Panc1 (cell line): ENCODE results near the gene DSCAML1. TPM values are rescaled to one million over a fixed set of nuclear protein-coding genes. Genes with fewer than 3 reads are reported as not detected.

ENCODE experiments used
- ATAC-seq: fragments of 200-7000 bp; cut with Tn5 transposase; 2 replicates; pipeline ENCODE4 v1.9.1; 2020; ENCODE audit warnings: mild to moderate bottlenecking, moderate library complexity
- BruUV-seq: library from RNA; stranded (reverse); fragments of 400-500 nt; replicated peaks from 2 replicates; lab custom pipeline; 2021; lab: Mats Ljungman, UMichigan
- CTCF ChIA-PET: fragments of 300-600 bp; sonication (Branson Sonifier 250); formaldehyde crosslinking; loops from one replicate; lab custom pipeline; 2022; ENCODE audit warnings: antibody characterized with exemption; lab: Charles Lee
- POLR2A ChIA-PET: fragments of 300-600 bp; sonication (Branson Sonifier 250); formaldehyde crosslinking; loops from one replicate; lab custom pipeline; 2022; ENCODE audit warnings: antibody characterized with exemption; lab: Charles Lee
- DNase-seq: peaks from one replicate; pipeline ENCODE4 v3.0.0-alpha.2; 2010; ENCODE audit warnings: low read depth, low spot score
- H3K27ac ChIP-seq: 2 replicates; pipeline ENCODE4 v1.5.1; 2011; ENCODE audit warnings: mild to moderate bottlenecking, low read length, inconsistent platforms
- H3K27me3 ChIP-seq: fragments of 200-500 bp; sonication (Bioruptor generic); 2 replicates; pipeline ENCODE4 v1.6.0; 2014; ENCODE audit warnings: low read length, inconsistent platforms; ENCODE audit not compliant: control insufficient read depth, insufficient read depth
- H3K36me3 ChIP-seq: fragments of 200-500 bp; sonication (Bioruptor generic); 2 replicates; pipeline ENCODE4 v1.5.1; 2014; ENCODE audit warnings: inconsistent platforms, mild to moderate bottlenecking, low read length, moderate library complexity; ENCODE audit not compliant: control insufficient read depth, insufficient read depth
- H3K4me1 ChIP-seq: 2 replicates; pipeline ENCODE4 v1.5.1; 2011; ENCODE audit warnings: inconsistent platforms, mild to moderate bottlenecking, low read length, moderate library complexity; ENCODE audit not compliant: control insufficient read depth, insufficient read depth
- H3K4me3 ChIP-seq, 2 experiments: 2 replicates each; pipeline ENCODE4 v1.5.1; 2011 to 2012; ENCODE audit warnings: low read depth in 2 of 2, low read length in 2 of 2, mild to moderate bottlenecking in 2 of 2, inconsistent platforms in 1 of 2, moderate library complexity in 1 of 2
- H3K9me3 ChIP-seq: fragments of 200-500 bp; sonication (Bioruptor generic); 2 replicates; pipeline ENCODE4 v1.5.1; 2014; ENCODE audit warnings: low read depth, mild to moderate bottlenecking, inconsistent platforms, low read length, moderate library complexity; ENCODE audit not compliant: control insufficient read depth, insufficient read depth
- CTCF ChIP-seq: fragments of 450-650 bp; IDR thresholded peaks from 2 replicates; pipeline ENCODE4 v1.5.1; 2017; ENCODE audit warnings: mild to moderate bottlenecking
- POLR2AphosphoS5 ChIP-seq: IDR thresholded peaks from 2 replicates; pipeline ENCODE4 v1.6.1; 2012; ENCODE audit warnings: mild to moderate bottlenecking, low read depth, low read length, moderate library complexity
- REST ChIP-seq, 2 experiments: IDR thresholded peaks; 2 replicates each; pipeline ENCODE4 v1.6.1; 2011 to 2012; ENCODE audit warnings: low read depth in 2 of 2, control low read depth in 1 of 2, low read length in 1 of 2, mild to moderate bottlenecking in 1 of 2, moderate library complexity in 1 of 2; ENCODE audit not compliant: insufficient read depth in 1 of 2
- SIN3A ChIP-seq: IDR thresholded peaks from 2 replicates; pipeline ENCODE4 v1.6.1; 2012; ENCODE audit warnings: low read depth, mild to moderate bottlenecking, low read length, moderate library complexity, borderline replicate concordance; ENCODE audit not compliant: insufficient read depth
- TCF7L2 ChIP-seq: IDR thresholded peaks from 2 replicates; pipeline ENCODE4 v1.6.1; 2011; ENCODE audit warnings: mild to moderate bottlenecking, low read depth, low read length, inconsistent platforms
- in situ Hi-C: cut with HindIII; loops from 2 replicates; pipeline ENCODE4 v1.10.0; 2016; ENCODE audit warnings: low sequenced_read_pairs, low pct_unique_long_range_greater_than_20kb
- intact Hi-C: fragments of 100-400 bp; cut with micrococcal nuclease; formaldehyde crosslinking; loops from one replicate; pipeline ENCODE4 v1.10.0; 2022; ENCODE audit not compliant: unreplicated experiment
- total RNA-seq: library from RNA; stranded (reverse); gene quantifications from one replicate; pipeline ENCODE4 v1.2.1, GENCODE V29; 2021; ENCODE audit not compliant: unreplicated experiment

The DSCAML1 gene
- total RNA-seq, 1 experiment from 2014 or later, result 1.6 TPM

GRCh38 chr11:117789241-117789640 lies 7.8 kb downstream of the DSCAML1 start:
- Histone ChIP-seq H3K4me1 (0 out of 2 replicates have a peak, but pooled peaks cover 4% of the 10 kb centered on the region), H3K36me3 (no peaks in the 10 kb centered on the region), H3K9me3 (no peaks in the 10 kb centered on the region), H3K27ac (no peak overlapping the region), H3K4me3 (no peak overlapping the region), H3K27me3 (peaks cover 14% of the 10 kb centered on the region)
- BruUV-seq, result no TSS peak
- DNase-seq, result no peak
- in situ Hi-C loops, result no loop called here
- CTCF ChIA-PET, result no interaction called here
- POLR2A ChIA-PET, result no interaction called here
- TF ChIP-seq REST (IDR thresholded peaks at IDR 0.05; ENCODE audit: insufficient read depth in 1 of 2, low read depth in 2 of 2, low read length in 1 of 2) (no peak), SIN3A (no peak)
- intact Hi-C loops, result no loop called here
- no peak for ATAC-seq

DNA sequence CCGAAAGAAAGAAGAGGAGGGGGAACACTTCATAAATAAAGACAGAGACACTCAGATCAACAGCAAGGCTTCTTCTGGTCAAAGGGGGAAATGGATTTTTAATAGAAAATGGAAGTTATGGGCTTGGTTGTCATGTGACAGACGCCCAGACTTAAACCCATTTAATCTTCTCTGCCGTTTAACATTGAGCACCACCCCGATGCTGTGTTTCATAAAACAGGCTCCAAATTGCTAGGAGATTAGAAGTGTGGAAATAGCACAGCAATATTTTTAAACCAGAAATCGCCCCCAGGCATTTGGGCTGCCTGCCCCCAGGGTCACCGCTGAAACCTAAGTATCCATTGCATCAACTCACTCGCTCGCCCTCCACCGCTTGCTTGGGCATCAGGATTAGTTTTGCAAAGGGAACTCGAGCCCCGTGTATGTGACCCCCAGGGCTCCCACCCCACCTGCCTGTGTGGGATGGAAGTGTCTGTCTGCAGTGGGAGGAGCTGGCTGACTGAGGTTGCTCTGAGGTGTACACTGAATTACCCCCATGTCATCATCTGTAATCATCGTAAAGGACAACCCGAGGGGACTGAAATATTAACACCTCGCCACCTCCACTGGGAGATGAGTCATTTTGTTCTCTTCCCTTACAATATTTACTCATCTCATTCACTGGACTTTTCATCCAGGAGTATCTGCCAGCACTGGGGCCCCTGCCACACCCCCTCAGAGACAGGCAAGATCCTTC lies 10.7 kb downstream of the DSCAML1 start:
- CTCF ChIA-PET, result no interaction called here
- H3K4me1 ChIP-seq, result 0 out of 2 replicates have a peak, but pooled peaks cover 4% of the 10 kb centered on the region
- in situ Hi-C loops (no loop called here), intact Hi-C loops (no loop called here)
- H3K4me3 ChIP-seq, result no peak overlapping the region
- H3K27ac ChIP-seq, result no peak overlapping the region
- H3K27me3 ChIP-seq, result peaks cover 27% of the 10 kb centered on the region
- 0 out of 2 replicates have a peak, but pooled peaks have one; percentile 11 for ATAC-seq
- no TSS peak for BruUV-seq
- POLR2A ChIA-PET, result no interaction called here
- H3K9me3 ChIP-seq, result no peaks in the 10 kb centered on the region
- no peak for DNase-seq
- H3K36me3 ChIP-seq, result no peaks in the 10 kb centered on the region
- TF ChIP-seq POLR2AphosphoS5 (no peak), CTCF (no peak), TCF7L2 (no peak), SIN3A (no peak), REST (IDR thresholded peaks at IDR 0.05; ENCODE audit: insufficient read depth in 1 of 2, low read depth in 2 of 2, low read length in 1 of 2) (no peak)
